Lung (tissue), 12 donors: Measurements from ENCODE around the gene SLC27A3. TPM values are rescaled to one million over a fixed set of nuclear protein-coding genes. Genes with fewer than 3 reads are reported as not detected.

Source experiments
- ATAC-seq: fragments of 200-7000 bp; cut with Tn5 transposase; one replicate; pipeline ENCODE4 v1.9.1; 2020; ENCODE audit warnings: moderate number of reproducible peaks; ENCODE audit not compliant: insufficient read depth, low FRiP score
- DNase-seq, 3 donors: peaks; one replicate each; pipeline ENCODE4 v3.0.0-alpha.2; 2013 to 2017
- H3K27ac ChIP-seq, 2 donors: one replicate each; pipeline ENCODE4 v1.5.1; 2013; ENCODE audit warnings: mild to moderate bottlenecking in 2 of 2, moderate library complexity in 2 of 2, control low read depth in 1 of 2, inconsistent platforms in 1 of 2, low read depth in 1 of 2, low read length in 1 of 2
- H3K27me3 ChIP-seq, 3 donors: one replicate each; pipeline ENCODE4 v1.5.1; 2013; ENCODE audit warnings: low read length in 2 of 3; ENCODE audit not compliant: control insufficient read depth in 3 of 3, insufficient read depth in 3 of 3
- H3K36me3 ChIP-seq, 4 donors: one replicate each; pipeline ENCODE4 v1.5.1; 2013; ENCODE audit warnings: low read length in 4 of 4, mild to moderate bottlenecking in 1 of 4, moderate library complexity in 1 of 4; ENCODE audit not compliant: control insufficient read depth in 4 of 4, insufficient read depth in 4 of 4
- H3K4me1 ChIP-seq, 5 donors: one replicate each; pipeline ENCODE4 v1.5.1; 2013; ENCODE audit warnings: low read length in 5 of 5, mild to moderate bottlenecking in 2 of 5, moderate library complexity in 1 of 5; ENCODE audit not compliant: control insufficient read depth in 5 of 5, insufficient read depth in 5 of 5
- H3K4me3 ChIP-seq: one replicate; pipeline ENCODE4 v1.5.1; 2013; ENCODE audit warnings: mild to moderate bottlenecking, control low read depth, moderate library complexity
- H3K9ac ChIP-seq, 2 donors: one replicate each; pipeline ENCODE4 v1.5.1; 2013; ENCODE audit warnings: low read length in 2 of 2, control low read depth in 1 of 2; ENCODE audit not compliant: insufficient read depth in 1 of 2
- H3K9me3 ChIP-seq, 4 donors: one replicate each; pipeline ENCODE4 v1.5.1; 2013; ENCODE audit warnings: low read length in 3 of 4, mild to moderate bottlenecking in 1 of 4, moderate library complexity in 1 of 4; ENCODE audit not compliant: control insufficient read depth in 4 of 4, insufficient read depth in 3 of 4
- CTCF ChIP-seq: IDR thresholded peaks from 2 replicates; pipeline ENCODE4 v1.5.1; 2012; ENCODE audit warnings: mild to moderate bottlenecking; ENCODE audit errors: control extremely low read depth, extremely low read depth
- WGBS, 2 donors: extraction: QIAGEN DNeasy Blood & Tissue Kit; methylation state at CpG; one replicate each; pipeline ENCODE4 v1.1.7; 2013; 5-methylcytosine and 5-hydroxymethylcytosine counted together
- polyA plus RNA-seq, 2 donors: library from polyadenylated mRNA; stranded (reverse); fragments of 200-250 nt; gene quantifications; one replicate each; pipeline ENCODE4 v1.2.1, GENCODE V29; 2013
- total RNA-seq, 2 donors: library from RNA; depleted of rRNA in 1 of 2; stranded (reverse); fragments of >200 nt in 1 of 2; gene quantifications; one replicate each; pipeline ENCODE4 v1.2.1, GENCODE V29; 2014 to 2021
- donor health status: control.
- donor health status: control.
- donor health status: Bipolar disorder and iron deficiency.
- donor health status: healthy.
- donor health status: DM: yes; HTN: yes; CAD: no.

The SLC27A3 gene
- total and polyA plus RNA-seq, 4 donors, result 15.8 to 223 (median 108) TPM

- H3K27me3 ChIP-seq, result no peaks in the 10 kb centered on the region
- DNase-seq (no peak), ATAC-seq (no peak)
- peak overlapping the region in 1 of 2 donors; percentile 4 for H3K27ac ChIP-seq
- no peak overlapping the region for H3K9ac ChIP-seq
- H3K4me3 ChIP-seq, result no peak overlapping the region
- H3K9me3 ChIP-seq, result no peaks in the 10 kb centered on the region
- no peak for TF ChIP-seq CTCF
- 95 to 97% methylated on average over 6 of the region's 6 CpGs for WGBS, 2 donors
- H3K4me1 ChIP-seq, result peaks cover 0 to 12% (median 0%) of the 10 kb centered on the region in 5 donors
- H3K36me3 ChIP-seq, result peaks cover 0 to 7% (median 0%) of the 10 kb centered on the region in 4 donors
Measured at GRCh38 chr1:153801028-153801625, 25.9 kb downstream of the SLC27A3 start.

- Histone ChIP-seq H3K9ac (no peak overlapping the region), H3K27me3 (no peaks in the 10 kb centered on the region), H3K4me1 (peaks cover 0 to 12% (median 0%) of the 10 kb centered on the region in 5 donors), H3K4me3 (no peak overlapping the region), H3K9me3 (no peaks in the 10 kb centered on the region), H3K27ac (no peak overlapping the region), H3K36me3 (peaks cover under 1 to 8% (median 1%) of the 10 kb centered on the region in 4 donors)
- TF ChIP-seq CTCF, result no peak
- ATAC-seq (no peak), DNase-seq (no peak)
- 94 to 98% methylated on average over 7 of the region's 7 CpGs for WGBS, 2 donors
Measured at GRCh38 chr1:153801786-153802697, 26.8 kb downstream of the SLC27A3 start.

- no peaks in the 10 kb centered on the region for H3K27me3 ChIP-seq
- H3K4me3 ChIP-seq, result no peak overlapping the region
- no peak overlapping the region for H3K9ac ChIP-seq
- H3K9me3 ChIP-seq, result no peaks in the 10 kb centered on the region
- DNase-seq (no peak), ATAC-seq (no peak)
- peaks cover 0 to 12% (median 0%) of the 10 kb centered on the region in 5 donors for H3K4me1 ChIP-seq
- peak overlapping the region in 1 of 2 donors; percentile 32 for H3K27ac ChIP-seq
- WGBS, 2 donors, result 53 to 62% methylated on average over 3 of the region's 3 CpGs
- TF ChIP-seq CTCF, result no peak
- peaks cover 10 to 12% (median 11%) of the 10 kb centered on the region in 4 donors for H3K36me3 ChIP-seq
Measured at GRCh38 chr1:153803470-153804056, 28.4 kb downstream of the SLC27A3 start.
